Head of caudate nucleus (tissue), 42 donors: ENCODE data around the gene IL12B.
"Not testable (repeated sequence)": the region's sequence is repeated elsewhere in the genome, so short reads cannot be mapped to it uniquely, and the experiment has no call there.

Source experiments
- DNase-seq, 42 donors: peaks; one replicate each; pipeline versions ENCODE4 v3.0.0 to v3.0.0-alpha.2; 2020 to 2021; ENCODE audit warnings: mixed read lengths in 7 of 42
- intact Hi-C: fragments of 100-400 bp; cut with DNase I; formaldehyde crosslinking; loops from one replicate; pipeline ENCODE4 v1.15.0; 2022

Gene IL12B

DNA sequence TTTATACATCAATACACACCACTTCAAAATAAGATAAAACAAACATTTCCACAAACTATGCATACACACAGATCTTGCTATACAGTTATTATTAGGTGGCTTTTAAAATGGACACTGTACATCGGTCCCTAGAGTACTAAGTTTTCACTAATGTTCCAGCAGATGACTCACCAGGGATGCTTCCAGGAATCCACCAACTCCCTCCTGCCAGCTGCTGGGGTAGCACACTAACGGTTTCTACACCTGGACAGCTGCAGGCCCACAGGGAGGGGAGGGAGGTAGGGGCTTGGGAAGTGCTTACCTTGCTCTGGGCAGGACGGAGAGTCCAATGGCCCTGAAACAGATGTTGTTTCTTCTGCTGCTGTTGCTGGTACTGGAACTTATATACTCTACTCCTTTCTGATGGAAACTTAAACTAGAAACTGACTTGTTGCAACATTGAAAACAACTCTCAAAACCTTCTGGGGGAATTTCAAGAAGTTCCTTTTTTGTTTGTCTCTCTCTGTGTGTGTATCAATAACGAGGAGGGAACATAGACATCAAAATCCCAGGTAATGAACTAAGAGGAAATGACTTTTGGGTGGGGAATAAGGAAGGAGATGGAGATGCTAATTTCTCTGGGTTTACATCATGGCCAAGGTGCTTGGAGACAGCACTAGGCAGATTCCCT is at the start of gene IL12B:
Gene IL12B (minus strand): TSS at position 357 of the 670 bp plus-strand sequence. CDS start 3,705 bp downstream, outside the sequence.
- DNase-seq: no peak
- intact Hi-C loops: no loop called here

DNA sequence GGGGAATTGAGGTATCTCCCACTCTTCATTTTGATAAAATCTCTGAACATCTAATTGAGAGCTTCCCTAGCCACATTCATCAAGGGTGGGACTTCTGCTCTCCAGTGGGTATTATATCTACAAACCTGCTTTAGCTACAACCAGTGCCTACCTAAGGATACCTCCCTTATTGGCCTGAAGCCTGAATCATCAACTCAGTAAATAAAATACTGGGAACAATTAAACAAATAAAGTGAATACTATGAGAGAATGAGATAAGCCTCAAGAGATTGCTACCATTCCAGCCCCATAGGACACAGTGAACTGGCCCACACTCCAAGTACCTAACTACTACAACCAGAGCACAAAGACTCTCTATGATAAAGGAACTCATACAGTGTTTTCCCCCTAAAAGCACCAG is 47.4 kb upstream of the IL12B start:
- intact Hi-C loops: no loop called here
- no peak for DNase-seq

DNA sequence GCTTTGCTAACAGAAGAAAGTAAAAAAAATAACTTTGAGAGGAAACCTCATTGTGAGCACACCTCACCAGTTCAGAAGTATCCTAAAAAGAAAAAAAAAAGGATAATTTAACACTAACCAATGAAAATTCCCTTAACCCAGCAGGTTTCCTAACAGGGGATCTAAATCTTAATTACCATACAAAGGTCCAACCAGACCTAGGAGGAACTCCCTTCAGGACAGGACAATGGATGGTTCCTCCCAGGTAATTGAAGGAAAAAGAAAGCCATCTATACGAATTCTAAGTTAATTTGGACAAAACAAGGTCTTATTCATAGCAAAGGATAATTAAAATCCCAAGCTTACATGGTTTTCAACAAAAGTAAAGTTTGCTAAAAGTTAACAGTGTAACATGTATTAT is 37.6 kb upstream of the IL12B start:
- DNase-seq, intact Hi-C loops: not testable (repeated sequence)

DNA sequence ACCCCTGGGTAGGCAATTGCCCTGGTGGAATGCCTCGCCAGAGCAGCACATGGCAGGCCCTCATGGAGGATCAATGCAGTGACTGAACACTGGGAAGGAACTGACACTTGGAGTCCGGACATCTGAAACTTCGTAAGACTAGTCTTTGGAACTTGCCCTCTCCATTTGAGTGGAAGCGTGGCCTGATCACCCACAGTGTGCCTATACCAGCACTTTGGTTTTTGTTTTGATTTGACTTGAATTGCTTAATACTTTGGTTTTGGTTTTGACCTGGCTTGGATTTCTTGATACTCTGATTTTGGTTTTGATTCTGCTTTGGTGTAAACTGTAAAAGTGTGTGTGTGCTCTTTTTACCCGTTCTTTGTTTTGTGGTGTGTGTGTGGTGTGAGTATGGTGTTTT is 36.5 kb upstream of the IL12B start:
- intact Hi-C loops, DNase-seq: not testable (repeated sequence)

DNA sequence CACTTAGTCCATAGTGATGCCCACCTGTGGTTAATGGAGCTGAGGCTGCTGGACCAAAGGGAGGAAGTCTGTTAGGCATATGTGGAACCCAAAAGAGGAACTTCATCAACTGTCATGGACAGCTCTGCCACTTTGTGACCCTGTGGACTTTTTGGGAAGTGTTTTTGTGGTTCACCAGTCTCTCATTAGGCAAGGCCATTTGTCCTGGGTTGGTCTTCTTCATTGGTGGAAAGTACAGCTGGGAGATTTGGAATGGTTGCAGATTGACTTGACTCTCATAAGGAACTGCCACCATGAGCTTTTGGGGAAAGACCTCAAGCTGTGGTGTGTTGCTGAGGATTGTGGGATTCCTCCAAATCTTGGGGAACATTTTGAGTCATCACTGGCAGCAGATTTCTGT is 31.9 kb upstream of the IL12B start:
- peak in 4 of 42 donors; percentile 9 to 38 (median 16) for DNase-seq
- intact Hi-C loops: no loop called here

DNA sequence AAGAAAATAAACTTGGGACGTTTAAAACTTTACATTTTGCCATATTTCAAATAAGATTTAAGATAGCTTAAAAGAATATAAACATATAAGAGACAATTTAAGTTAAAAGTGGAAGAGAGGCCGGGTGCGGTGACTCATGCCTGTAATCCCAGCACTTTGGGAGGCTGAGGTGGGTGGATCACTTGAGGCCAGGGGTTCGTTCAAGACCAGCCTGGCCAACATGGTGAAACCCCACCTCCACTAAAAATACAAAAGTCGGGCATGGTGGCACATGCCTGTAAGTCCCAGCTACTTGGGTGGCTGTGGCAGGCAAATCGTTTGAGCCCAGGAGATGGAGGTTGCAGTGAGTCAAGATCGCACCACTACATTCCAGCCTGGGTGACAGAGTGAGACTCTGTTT is 29.6 kb upstream of the IL12B start:
- intact Hi-C loops: not testable (repeated sequence)

DNA sequence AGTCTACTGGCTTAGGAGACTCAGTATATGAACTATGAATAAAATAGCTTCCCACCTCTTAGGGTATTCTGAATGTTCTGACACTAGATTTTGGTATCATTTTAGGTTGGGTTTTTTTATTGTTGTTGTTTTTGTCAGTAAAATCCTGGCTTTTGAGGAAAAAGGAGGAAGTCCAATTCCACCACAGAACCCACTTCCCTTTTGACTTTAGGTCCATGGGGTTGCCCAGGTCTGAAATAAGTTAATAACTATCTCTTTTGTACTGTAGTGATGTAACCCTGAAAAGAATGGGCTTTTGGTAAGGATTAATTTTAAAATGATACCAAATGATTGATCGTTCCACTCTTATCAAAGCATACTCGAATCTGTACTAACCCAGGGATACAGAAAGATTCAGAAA is 29.1 kb upstream of the IL12B start:
- no peak for DNase-seq

More for the DNA sequence above, 29.6 kb upstream of the IL12B start:
- not testable (repeated sequence) for DNase-seq

DNA sequence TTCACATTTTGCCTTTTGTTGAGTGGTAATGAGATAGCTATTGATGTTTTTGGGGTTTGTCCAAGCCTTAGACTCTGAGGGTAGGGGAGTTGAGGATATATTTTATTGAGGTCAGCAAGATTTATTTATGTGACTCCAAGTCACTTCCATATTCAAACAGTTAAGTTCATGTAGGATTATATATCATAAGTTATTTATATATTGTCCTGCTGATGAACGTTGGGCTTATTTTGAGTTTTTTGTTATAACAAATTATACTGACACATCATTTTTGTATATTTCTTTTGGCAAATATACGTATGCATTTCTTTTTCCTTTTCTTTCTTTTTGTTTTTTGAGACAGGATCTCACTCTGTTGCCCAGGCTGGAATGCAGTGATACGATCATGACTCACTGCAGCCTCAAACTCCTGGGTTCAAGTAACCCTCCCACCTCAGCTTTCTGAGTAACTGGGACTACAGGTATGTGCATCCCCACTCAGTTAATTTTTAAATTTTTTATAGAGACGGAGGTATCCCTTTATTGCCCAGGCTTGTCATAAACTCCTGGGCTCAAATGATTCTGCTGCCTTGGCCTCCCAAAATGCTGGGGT is 23.5 kb upstream of the IL12B start:
- intact Hi-C loops: no loop called here

More for the DNA sequence above, 29.1 kb upstream of the IL12B start:
- intact Hi-C loops: no loop called here

DNA sequence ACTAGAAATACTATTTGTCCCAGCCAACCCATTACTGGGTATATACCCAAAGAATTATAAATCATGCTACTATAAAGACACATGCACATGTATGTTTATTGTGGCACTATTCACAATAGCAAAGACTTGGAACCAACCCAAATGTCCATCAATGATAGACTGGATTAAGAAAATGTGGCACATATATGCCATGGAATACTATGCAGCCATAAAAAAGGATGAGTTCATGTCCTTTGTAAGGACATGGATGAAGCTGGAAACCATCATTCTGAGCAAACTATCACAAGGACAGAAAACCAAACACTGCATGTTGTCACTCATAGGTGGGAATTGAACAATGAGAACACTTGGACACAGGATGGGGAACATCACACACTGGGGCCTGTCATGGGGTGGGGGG is 20.4 kb upstream of the IL12B start:
- DNase-seq, intact Hi-C loops: not testable (repeated sequence)

More for the DNA sequence above, 23.5 kb upstream of the IL12B start:
- no peak for DNase-seq

DNA sequence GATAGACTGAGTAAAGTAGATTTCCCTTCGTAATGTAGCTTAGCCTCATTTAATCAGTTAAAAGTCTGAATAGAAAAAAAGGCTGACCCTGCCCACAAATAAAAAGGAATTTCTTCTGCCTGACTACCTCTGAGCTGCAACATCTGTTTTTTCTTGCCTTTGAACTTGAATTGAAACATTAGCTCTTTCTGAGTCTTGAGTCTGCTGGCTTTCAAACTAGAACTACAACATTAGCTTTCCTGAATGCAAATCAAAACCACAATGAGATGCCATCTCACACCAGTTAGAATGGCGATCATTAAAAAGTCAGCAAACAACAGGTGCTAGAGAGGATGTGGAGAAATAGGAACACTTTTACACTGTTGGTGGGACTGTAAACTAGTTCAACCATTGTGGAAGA is 19.9 kb upstream of the IL12B start:
- intact Hi-C loops, DNase-seq: not testable (repeated sequence)

DNA sequence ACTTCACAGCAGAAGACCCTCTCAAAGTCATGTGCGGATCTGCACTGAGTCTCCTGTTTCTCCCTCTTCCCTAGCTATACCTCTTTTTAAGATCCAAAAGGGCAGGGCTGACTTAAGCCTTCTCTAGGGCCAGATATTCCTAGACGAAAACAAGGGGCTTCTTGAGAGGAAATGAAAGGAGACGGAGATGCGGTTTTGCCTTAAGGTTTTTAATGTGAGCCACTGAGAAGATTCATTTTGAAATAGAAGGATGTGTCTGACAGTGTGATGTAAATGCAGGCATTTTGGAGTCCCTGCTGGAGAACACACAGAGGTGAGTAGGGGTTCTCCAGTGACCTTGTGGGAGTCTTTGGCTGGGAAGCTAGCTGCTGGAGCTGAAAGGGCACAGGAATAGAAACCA is 15.6 kb upstream of the IL12B start:
- no peak for DNase-seq
- intact Hi-C loops: no loop called here

DNA sequence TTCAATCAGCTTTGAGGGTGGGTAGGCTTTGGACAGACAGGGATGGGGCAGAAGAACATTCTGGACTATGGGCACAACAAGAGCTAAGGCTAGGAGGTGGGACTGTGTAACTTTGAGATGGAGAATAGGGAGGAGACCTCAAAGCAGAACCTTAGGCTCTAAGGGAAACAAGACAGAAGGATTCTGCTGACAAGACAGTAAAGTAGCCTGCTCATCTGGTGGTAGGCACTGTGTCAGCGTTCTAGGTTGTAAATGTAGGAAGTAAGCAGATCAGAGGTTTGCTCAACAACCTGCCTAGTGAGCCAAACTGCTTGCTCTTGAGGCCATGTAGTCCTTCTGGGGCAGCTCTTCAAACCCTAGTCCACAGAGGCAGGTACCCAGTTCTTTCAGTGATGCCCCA is 15.0 kb upstream of the IL12B start:
- peak in 9 of 42 donors; percentile 4 to 45 (median 17) for DNase-seq
- intact Hi-C loops: no loop called here

DNA sequence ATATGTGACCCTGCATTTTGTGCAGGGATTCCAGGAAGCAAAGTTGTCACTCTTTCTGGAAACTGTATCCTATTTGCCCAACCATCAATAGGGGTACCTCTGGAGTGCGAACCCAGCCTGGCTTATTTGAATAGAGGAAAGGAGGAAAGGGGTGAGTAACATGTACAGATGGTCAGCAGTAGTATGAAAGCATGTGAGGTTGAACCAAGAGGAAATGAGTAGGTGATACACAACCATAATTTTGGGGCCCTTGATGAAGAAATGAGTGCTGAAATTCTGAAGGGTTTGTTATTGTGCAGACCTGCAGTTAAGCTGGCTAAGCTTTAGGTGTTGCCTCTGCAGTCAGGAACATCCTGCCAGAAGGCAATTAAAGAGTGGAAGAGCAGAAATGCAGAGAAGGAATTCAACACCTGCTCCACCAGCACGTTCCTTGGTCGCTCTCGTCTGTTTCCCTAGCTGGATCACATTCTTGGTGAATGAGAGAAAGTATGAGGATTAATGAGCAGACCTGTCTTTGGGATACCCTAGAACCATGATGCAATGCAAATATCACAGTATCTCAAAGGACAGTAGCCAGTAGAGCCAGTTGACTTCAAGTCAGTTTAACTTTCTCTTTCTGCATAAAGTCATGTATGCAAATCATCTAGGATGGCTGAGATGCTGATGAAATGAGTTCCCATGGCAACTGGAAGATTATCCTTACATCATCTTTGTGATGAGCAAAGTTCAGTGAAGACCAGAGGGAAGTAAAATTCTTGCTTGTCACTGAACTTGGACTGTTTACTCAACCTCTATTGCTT is 13.2 kb upstream of the IL12B start:
- no peak for DNase-seq
- intact Hi-C loops: no loop called here

DNA sequence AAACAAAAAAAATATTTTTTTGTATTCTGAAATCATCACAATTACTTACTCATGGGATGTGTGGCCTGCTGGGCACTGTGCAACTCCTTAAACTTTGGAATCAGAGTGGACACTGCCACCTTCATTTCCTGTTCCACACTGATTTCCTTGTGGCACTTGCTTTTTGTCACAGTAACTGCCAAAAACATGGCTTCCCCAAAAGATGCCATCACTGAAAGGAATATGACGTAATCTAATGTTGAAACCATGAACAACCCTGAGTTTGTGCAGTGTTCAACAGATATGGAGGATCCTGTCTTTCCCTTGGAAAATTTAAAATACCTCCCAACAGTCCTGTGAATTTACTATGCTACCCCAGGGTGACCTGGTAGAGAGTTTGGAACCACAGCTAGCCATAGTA is 12.6 kb upstream of the IL12B start:
- intact Hi-C loops: no loop called here

DNA sequence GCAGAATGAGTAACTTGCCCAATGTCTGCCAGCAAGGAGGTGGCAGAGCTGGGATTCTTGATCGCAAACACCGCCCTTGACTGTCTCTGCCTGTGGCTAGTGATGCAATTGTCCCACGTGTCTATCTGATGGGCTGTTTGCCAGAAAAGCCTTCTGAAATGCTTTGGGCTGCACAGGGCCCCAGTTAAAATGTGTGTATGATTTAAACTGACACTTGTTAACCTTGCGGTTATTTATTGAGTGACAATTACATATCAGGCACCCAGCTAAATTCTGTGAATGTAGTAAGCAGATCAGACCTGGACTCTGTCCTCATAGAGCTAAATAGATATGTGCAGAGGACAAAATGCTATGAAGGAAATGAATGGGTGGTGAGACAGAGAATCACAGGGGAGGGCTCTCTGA is 11.6 kb upstream of the IL12B start:
- DNase-seq: peak in 34 of 42 donors; percentile 12 to 71 (median 41)
- intact Hi-C loops: no loop called here

More for the DNA sequence above, 12.6 kb upstream of the IL12B start:
- DNase-seq: no peak

DNA sequence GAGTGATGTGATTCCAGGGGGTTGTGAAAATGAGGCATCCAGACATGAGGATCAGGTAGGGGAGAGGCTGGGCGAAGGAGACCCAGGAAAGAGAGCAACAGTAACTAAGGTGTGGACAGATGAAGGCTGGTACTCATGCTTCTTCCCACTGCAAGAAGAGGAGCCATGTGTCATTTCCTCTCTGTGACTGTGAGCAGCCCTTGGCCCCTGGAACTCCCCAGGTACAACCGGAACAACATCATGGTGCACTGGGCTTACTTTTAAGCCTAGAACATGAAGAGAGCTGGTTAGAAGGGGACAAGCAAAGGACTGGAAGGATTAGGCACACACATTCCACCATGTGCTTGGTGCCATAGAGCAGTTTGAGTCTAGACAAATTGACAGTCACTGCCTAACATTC is 10.9 kb upstream of the IL12B start:
- DNase-seq: no peak
- intact Hi-C loops: no loop called here

DNA sequence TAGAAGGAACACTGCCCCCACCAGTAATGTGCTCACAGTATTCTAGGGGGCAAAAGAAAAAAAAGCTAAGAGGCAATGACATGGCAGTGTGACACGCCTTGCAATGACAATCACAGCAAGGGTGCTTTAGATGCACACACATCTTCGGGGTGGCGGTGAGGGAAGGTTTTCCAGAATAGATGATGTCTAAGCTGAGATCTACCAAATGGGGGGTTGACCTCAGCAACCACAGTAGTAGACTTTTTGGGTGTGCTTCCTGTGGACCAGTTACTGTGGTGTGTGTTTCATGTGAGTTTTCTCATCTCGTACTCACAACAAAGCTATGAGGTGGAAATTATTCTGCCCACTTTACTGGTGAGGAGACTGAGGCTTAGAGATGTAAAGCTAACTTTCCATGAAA is 10.2 kb upstream of the IL12B start:
- no peak for DNase-seq
- intact Hi-C loops: no loop called here

DNA sequence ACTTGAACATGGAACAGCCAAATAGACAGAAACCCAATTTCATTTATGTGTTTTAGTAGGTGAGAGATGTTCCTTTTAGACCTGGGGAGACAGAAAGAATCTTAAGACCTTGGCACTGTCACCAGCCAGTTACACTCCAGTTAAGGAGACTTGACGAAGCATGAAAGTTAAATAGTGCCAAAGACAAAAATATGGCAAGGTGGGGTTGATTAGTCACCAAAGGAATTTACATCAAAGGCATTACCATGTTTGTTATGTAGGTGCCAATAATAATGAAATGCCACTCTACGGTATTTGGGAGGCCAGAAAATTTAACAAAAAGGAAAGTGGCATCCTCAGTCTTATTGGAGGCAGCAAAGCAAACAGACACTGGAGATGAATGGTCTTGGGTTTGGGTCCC is 9.2 kb upstream of the IL12B start:
- intact Hi-C loops: no loop called here
- DNase-seq: no peak

DNA sequence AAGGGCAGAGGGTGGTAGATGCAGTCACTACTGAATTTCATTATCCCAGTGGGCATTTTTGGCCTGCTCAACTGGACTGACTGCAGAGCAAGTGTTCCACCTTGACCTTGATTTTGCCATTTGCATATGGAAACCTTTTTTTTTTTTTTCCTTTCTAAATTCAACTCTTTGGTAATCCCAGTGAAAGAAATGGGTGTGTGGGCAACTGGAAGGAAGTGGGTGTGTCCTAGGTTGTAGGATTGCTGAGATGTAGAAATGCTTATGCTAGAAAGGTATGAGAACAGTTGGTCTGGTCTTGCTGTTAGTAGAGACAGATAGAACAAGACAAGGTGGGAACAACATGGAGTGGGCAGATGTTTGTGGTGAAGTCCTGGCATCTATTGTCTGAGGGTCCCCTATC is 7.8 kb upstream of the IL12B start:
- intact Hi-C loops: no loop called here
- DNase-seq: no peak
